Measurements from ENCODE around the gene TRIM37.
A peak's percentile ranks its signal among the peaks of the same experiment; 100 is the strongest.

TRIM37 gene

DNA sequence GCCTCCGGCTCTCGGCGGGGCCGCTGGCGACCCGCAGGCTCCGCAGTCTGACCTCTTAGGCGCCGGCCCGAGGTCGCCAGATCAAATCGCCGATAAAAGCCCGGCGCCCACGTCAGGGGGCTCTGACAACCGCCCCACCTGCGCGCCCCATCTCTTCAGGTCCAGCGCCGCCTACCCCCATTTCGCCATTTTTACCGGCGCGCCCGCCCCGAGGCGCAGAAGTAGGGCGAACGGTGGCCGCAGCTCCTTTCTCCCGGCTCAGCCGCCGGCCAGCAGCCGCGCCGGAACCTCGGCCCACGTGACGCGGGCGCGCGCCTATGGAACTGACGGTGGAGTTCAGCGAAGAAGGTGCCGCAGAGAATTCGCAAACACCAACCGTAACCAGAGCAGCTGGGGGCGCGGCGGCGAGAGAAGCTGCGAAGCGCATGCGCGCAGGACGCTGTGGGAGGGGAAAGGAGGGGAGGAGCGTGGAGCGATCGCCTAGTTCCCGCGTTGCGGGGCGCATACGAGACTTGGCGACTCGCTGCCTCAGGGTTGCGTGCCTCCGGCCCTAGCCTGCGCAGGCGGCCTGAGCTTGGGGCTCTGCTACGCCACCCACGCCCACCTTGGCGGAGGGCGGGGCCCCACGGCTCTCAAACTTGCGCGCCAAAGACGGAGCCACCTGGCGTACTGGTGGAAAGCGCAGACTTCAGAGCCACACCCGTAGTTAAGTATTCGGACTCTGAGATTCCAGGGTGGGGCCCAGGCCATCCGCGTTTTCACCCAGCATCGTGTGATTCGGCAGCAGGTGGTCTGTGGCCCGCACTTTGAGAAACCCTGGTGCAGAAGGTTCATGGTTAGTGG is at the start of gene TRIM37:
TRIM37 (minus strand) TSS at position 418 of the 843 bp plus-strand sequence. CDS start 419 bp downstream, outside the sequence.
- H3K4me3 ChIP-seq (ENCODE audit: low read depth, low read length), result peak within 1 kb of the TSS; percentile 76
- TF ChIP-seq CTCF (IDR thresholded peaks at IDR 0.05; ENCODE audit: low read depth, low read length, missing control alignments), result no peak
- in situ Hi-C loops (cut with HindIII; ENCODE audit: low sequenced_read_pairs), result no loop called here
- peak; percentile 97 for DNase-seq (ENCODE audit: low read depth)

GRCh38 chr17:59155439-59156177 is 48.9 kb upstream of the TRIM37 start, which contains the start of gene PRR11:
PRR11 (plus strand) TSS chr17:59155746; CDS start chr17:59169753, 14,007 bp downstream.
- DNase-seq (ENCODE audit: low read depth), result peak; percentile 100
- no peak for TF ChIP-seq CTCF (IDR thresholded peaks at IDR 0.05; ENCODE audit: low read depth, low read length, missing control alignments)
- in situ Hi-C loops (cut with HindIII; ENCODE audit: low sequenced_read_pairs), result no loop called here
- H3K4me3 ChIP-seq (ENCODE audit: low read depth, low read length), result peak within 1 kb of the TSS; percentile 68

DNA sequence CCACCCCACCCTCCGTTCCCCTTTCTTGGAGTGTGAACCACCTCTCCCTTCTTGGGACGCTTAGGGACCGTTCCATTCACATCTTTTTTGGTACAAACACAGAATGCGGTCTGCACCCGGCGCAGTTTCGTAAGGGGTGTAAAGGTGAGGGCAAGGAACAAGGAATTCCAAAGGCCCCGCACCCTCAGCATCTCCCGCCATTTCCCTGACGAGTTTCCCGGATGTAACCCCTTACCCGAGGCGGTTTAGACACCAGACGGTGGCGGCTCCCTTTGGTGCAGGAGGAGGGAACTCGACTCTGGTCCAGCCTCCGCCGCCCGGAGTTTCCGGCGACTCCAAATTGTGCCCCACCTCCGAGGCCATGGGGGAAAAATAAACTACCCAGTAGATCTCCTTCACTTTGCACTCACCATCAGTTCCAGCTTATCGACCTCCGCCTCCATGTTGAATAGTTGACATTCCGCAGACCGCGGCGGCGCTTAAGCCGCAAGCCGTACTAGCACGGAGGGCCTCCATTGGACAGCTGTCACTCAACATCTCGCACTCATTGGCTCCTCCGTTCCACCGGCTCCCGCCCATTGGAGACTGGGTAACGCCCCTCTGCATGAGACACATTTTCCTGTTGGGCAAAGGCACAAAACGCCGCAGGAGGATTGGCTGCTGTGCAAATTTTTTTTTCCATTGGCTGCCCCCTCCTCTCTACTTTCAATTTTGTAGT is 48.2 kb upstream of the TRIM37 start, which contains the start of gene SKA2:
SKA2 (minus strand) TSS at position 466 of the 718 bp plus-strand sequence; CDS start at position 443, 23 bp downstream.
- in situ Hi-C loops (cut with HindIII; ENCODE audit: low sequenced_read_pairs), result no loop called here
- no peak for DNase-seq (ENCODE audit: low read depth)
- peak within 1 kb of the TSS; percentile 68 for H3K4me3 ChIP-seq (ENCODE audit: low read depth, low read length)
- no peak for TF ChIP-seq CTCF (IDR thresholded peaks at IDR 0.05; ENCODE audit: low read depth, low read length, missing control alignments)

DNA sequence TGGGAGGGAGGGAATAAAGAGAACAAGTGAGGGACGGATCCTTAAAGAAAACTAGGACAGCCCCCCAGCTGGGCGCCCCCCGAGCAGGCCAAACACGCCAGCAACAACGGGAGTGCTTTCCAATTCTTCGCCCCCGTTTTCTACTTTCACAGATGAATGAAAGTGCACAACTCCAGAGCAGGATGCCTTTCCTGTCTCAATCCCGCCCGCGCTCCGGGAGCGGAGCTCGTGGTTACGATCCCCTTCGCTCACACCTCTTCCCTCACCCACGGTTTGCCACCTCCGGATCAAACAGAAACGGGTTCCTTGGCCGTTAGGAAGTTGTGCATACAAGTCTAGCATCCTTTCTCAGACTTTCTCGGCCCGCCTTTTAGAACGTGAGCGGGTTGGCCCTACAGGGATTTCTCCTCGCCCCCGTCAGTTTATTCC is 47.6 kb upstream of the TRIM37 start:
- TF ChIP-seq CTCF (IDR thresholded peaks at IDR 0.05; ENCODE audit: low read depth, low read length, missing control alignments), result no peak
- DNase-seq (ENCODE audit: low read depth), result no peak
- in situ Hi-C loops (cut with HindIII; ENCODE audit: low sequenced_read_pairs), result no loop called here
- peak overlapping the region; percentile 68 for H3K4me3 ChIP-seq (ENCODE audit: low read depth, low read length)

DNA sequence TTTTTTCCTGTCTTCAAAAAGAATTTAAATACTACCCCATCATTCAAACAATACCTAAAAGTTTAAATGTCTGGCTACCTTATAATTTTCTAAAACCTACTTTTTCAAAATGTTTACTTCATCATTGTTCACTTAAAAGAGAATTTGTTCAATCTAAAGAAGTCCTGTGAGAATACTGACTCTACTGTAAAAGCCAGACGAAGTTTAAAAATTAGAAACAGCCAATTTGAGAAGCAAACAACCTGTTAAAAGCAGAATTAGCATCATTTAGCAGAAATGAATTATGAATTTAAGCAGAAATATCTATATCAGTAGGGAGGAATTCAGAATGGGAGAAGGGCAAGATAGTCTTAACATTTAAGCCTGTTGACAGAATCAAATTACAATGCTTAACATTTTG is 46.2 kb upstream of the TRIM37 start:
- DNase-seq (ENCODE audit: low read depth), result no peak
- H3K4me3 ChIP-seq (ENCODE audit: low read depth, low read length), result peak overlapping the region; percentile 68
- TF ChIP-seq CTCF (IDR thresholded peaks at IDR 0.05; ENCODE audit: low read depth, low read length, missing control alignments), result no peak
- in situ Hi-C loops (cut with HindIII; ENCODE audit: low sequenced_read_pairs), result no loop called here

GRCh38 chr17:59151591-59151990 is 44.9 kb upstream of the TRIM37 start:
- in situ Hi-C loops (cut with HindIII; ENCODE audit: low sequenced_read_pairs), result no loop called here
- DNase-seq (ENCODE audit: low read depth), result no peak
- peak overlapping the region; percentile 8 for H3K4me3 ChIP-seq (ENCODE audit: low read depth, low read length)
- TF ChIP-seq CTCF (IDR thresholded peaks at IDR 0.05; ENCODE audit: low read depth, low read length, missing control alignments), result no peak
